MM.1S (cell line): Measurements from ENCODE around the gene KCNK2.

Experiments used
- DNase-seq: peaks from one replicate; pipeline ENCODE4 v3.0.0-alpha.2; 2015
- H2AFZ ChIP-seq: fragments of 300-600 bp; sonication (generic); 2 replicates; pipeline ENCODE4 v1.6.0; 2016; ENCODE audit warnings: antibody characterized with exemption, low read length
- H3F3A ChIP-seq: fragments of 300-600 bp; sonication (generic); 2 replicates; pipeline ENCODE4 v1.6.1; 2016; ENCODE audit warnings: mild to moderate bottlenecking, antibody characterized with exemption, low read length, moderate library complexity, mixed read lengths; ENCODE audit not compliant: insufficient read depth
- H3K27ac ChIP-seq: fragments of 300-600 bp; sonication (generic); 2 replicates; pipeline ENCODE4 v1.5.1; 2016; ENCODE audit warnings: mild to moderate bottlenecking, low read length
- H3K27me3 ChIP-seq: fragments of 300-600 bp; sonication (generic); replicated peaks from 2 replicates; pipeline ENCODE4 v1.6.0; 2016; ENCODE audit warnings: low read length; ENCODE audit not compliant: insufficient read depth
- H3K36me3 ChIP-seq: fragments of 300-600 bp; sonication (generic); replicated peaks from 2 replicates; pipeline ENCODE4 v1.6.1; 2016; ENCODE audit warnings: mild to moderate bottlenecking, low read length, mixed read lengths; ENCODE audit not compliant: insufficient read depth
- H3K4me1 ChIP-seq: fragments of 300-600 bp; sonication (generic); 2 replicates; pipeline ENCODE4 v1.6.1; 2016; ENCODE audit warnings: low read length, mixed read lengths
- H3K4me2 ChIP-seq: fragments of 300-600 bp; sonication (generic); 2 replicates; pipeline ENCODE4 v1.6.0; 2016; ENCODE audit warnings: low read depth, low read length
- H3K4me3 ChIP-seq: fragments of 300-600 bp; sonication (generic); 2 replicates; pipeline ENCODE4 v1.5.1; 2016; ENCODE audit warnings: low read length, mixed read lengths
- H3K79me2 ChIP-seq: fragments of 300-600 bp; sonication (generic); 2 replicates; pipeline ENCODE4 v1.6.1; 2016; ENCODE audit warnings: mixed run types, low read length, mixed read lengths
- H3K9ac ChIP-seq: fragments of 300-600 bp; sonication (generic); 2 replicates; pipeline ENCODE4 v1.6.1; 2016; ENCODE audit warnings: low read length, mixed read lengths
- H3K9me2 ChIP-seq: fragments of 300-600 bp; sonication (generic); replicated peaks from 2 replicates; pipeline ENCODE4 v1.6.1; 2016; ENCODE audit warnings: mild to moderate bottlenecking, low read length, mixed read lengths; ENCODE audit not compliant: insufficient read depth
- H3K9me3 ChIP-seq: fragments of 300-600 bp; sonication (generic); replicated peaks from 2 replicates; pipeline ENCODE4 v1.6.1; 2016; ENCODE audit warnings: mild to moderate bottlenecking, low read length, mixed read lengths; ENCODE audit not compliant: insufficient read depth
- H4K20me1 ChIP-seq: fragments of 300-600 bp; sonication (generic); 2 replicates; pipeline ENCODE4 v1.6.1; 2016; ENCODE audit warnings: mild to moderate bottlenecking, low read length, moderate library complexity, mixed read lengths; ENCODE audit not compliant: insufficient read depth
- CTCF ChIP-seq: fragments of 300-600 bp; sonication (generic); IDR thresholded peaks from 2 replicates; pipeline ENCODE4 v1.5.1; 2016; ENCODE audit warnings: antibody characterized with exemption, low read length, mixed read lengths
- EZH2 ChIP-seq: fragments of 300-600 bp; sonication (generic); optimal IDR thresholded peaks from 2 replicates; pipeline ENCODE3; 2017; ENCODE audit warnings: low read depth, mild to moderate bottlenecking, antibody characterized with exemption, low read length, mixed read lengths
- EZH2phosphoT487 ChIP-seq: fragments of 300-600 bp; sonication (generic); IDR thresholded peaks from 2 replicates; pipeline ENCODE4 v1.6.1; 2018; ENCODE audit warnings: antibody characterized with exemption, low read length

KCNK2 gene

DNA sequence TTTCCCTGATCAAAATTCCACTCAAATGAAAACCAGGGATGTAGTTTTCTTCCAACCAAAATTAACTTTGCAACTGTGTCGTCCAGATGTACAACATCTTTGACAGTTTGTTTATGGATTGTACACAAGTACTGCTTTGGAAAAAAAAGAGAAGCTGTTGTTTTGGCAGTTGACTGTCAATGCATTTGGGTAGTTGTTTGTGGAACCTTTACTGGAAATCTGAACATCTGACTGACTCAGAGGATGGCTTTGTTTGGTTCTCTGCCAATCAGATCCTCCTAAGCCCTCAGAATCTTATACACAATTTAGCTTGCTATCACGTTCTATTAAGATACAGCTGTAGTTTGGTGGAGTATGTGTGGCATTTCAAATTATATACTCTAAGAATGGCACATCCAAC, 195.0 kb downstream of the KCNK2 start:
- H3K4me1 ChIP-seq = no peaks in the 10 kb centered on the region
- no peaks in the 10 kb centered on the region for H3K27me3 ChIP-seq
- no peaks in the 10 kb centered on the region for H3K79me2 ChIP-seq
- no peaks in the 10 kb centered on the region for H3K9me3 ChIP-seq
- no peak for TF ChIP-seq EZH2phosphoT487
- TF ChIP-seq EZH2 = no peak
- TF ChIP-seq CTCF = no peak
- no peak overlapping the region for H3K4me2 ChIP-seq
- no peaks in the 10 kb centered on the region for H3K36me3 ChIP-seq
- H3K27ac ChIP-seq = no peak overlapping the region
- no peak overlapping the region for H2AFZ ChIP-seq
- H4K20me1 ChIP-seq = no peaks in the 10 kb centered on the region
- no peak overlapping the region for H3K9ac ChIP-seq
- H3K9me2 ChIP-seq = no peaks in the 10 kb centered on the region
- H3F3A ChIP-seq = no peaks in the 10 kb centered on the region
- no peak overlapping the region for H3K4me3 ChIP-seq
- no peak for DNase-seq

GRCh38 chr1:215279682-215280081, 197.1 kb downstream of the KCNK2 start:
- Histone ChIP-seq H3K79me2 (no peaks in the 10 kb centered on the region), H3K27ac (no peak overlapping the region), H2AFZ (no peak overlapping the region), H4K20me1 (no peaks in the 10 kb centered on the region), H3F3A (no peaks in the 10 kb centered on the region), H3K9ac (no peak overlapping the region), H3K4me2 (no peak overlapping the region), H3K27me3 (no peaks in the 10 kb centered on the region), H3K4me3 (no peak overlapping the region), H3K9me3 (no peaks in the 10 kb centered on the region), H3K4me1 (no peaks in the 10 kb centered on the region), H3K9me2 (no peaks in the 10 kb centered on the region), H3K36me3 (no peaks in the 10 kb centered on the region)
- DNase-seq = no peak
- TF ChIP-seq CTCF (no peak), EZH2phosphoT487 (no peak)

DNA sequence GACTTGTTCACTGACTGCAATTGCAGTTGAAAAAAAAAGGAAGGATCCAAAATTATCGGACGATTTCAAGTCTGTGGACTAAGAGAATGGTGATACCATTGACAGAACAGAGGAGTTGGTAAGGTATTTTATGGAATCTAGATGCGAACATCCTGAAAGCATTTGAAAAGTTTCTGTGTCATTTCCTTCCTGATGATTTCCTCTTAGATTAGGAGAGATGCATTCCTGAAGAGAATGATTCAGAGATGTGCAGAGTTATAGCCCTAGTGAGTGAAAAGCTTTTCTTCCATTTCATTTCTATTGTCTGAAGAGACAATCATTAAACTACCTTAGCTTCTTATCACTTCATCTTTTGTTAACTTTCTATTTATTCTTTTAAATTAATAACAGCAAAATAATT, 200.0 kb downstream of the KCNK2 start:
- Histone ChIP-seq H3K9me2 (no peaks in the 10 kb centered on the region), H3K27ac (no peak overlapping the region), H3K9me3 (no peaks in the 10 kb centered on the region), H2AFZ (no peak overlapping the region), H3F3A (no peaks in the 10 kb centered on the region), H3K4me1 (no peaks in the 10 kb centered on the region), H3K79me2 (no peaks in the 10 kb centered on the region), H3K27me3 (no peaks in the 10 kb centered on the region), H4K20me1 (no peaks in the 10 kb centered on the region), H3K4me3 (no peak overlapping the region), H3K9ac (no peak overlapping the region), H3K36me3 (no peaks in the 10 kb centered on the region), H3K4me2 (no peak overlapping the region)
- TF ChIP-seq CTCF (no peak), EZH2phosphoT487 (no peak), EZH2 (no peak)
- no peak for DNase-seq
